HEK293 (cell line): ENCODE results near the gene EXOC3.

Experiments used
- CTCF ChIA-PET: fragments of 350-600 bp; formaldehyde crosslinking; extraction: SDS; loops from one replicate; lab custom pipeline; 2021; ENCODE audit warnings: antibody characterized with exemption; lab: Yijun Ruan, JAX
- POLR2A ChIA-PET: fragments of 300-600 bp; formaldehyde crosslinking; extraction: SDS; loops from one replicate; lab custom pipeline; 2020; ENCODE audit warnings: antibody characterized with exemption, inconsistent platforms; lab: Yijun Ruan, JAX
- H3K27ac ChIP-seq: fragments of 200-500 bp; sonication (Bioruptor generic); 2 replicates; pipeline ENCODE4 v1.5.1; 2014; ENCODE audit warnings: low read depth, low read length, control low read depth, inconsistent platforms; ENCODE audit errors: extremely low read depth
- H3K36me3 ChIP-seq, 2 experiments: fragments of 200-500 bp in 1 of 2; sonication (Bioruptor generic) in 1 of 2; 1 replicate in 1 of 2; 2 replicates in 1 of 2; pipeline ENCODE4 v1.5.1; 2014 to 2017; ENCODE audit warnings: inconsistent platforms in 2 of 2, low read length in 2 of 2; ENCODE audit not compliant: control insufficient read depth in 2 of 2, insufficient read depth in 1 of 2
- H3K4me1 ChIP-seq: fragments of 200-500 bp; sonication (Bioruptor generic); 2 replicates; pipeline ENCODE4 v1.5.1; 2014; ENCODE audit warnings: mild to moderate bottlenecking, low read length, inconsistent platforms; ENCODE audit not compliant: control insufficient read depth, insufficient read depth
- H3K4me3 ChIP-seq: 2 replicates; pipeline ENCODE4 v1.5.1; 2011; ENCODE audit warnings: low read depth, mild to moderate bottlenecking, control low read depth, low read length, moderate library complexity
- H3K9me3 ChIP-seq: fragments of 200-500 bp; sonication (Bioruptor generic); 2 replicates; pipeline ENCODE4 v1.5.1; 2014; ENCODE audit warnings: low read depth, low read length, inconsistent platforms; ENCODE audit not compliant: control insufficient read depth, insufficient read depth
- BCL11B ChIP-seq: fragments of 450-650 bp; formaldehyde crosslinking; IDR thresholded peaks from 2 replicates; pipeline ENCODE4 v1.5.1; 2016; ENCODE audit warnings: low read depth, missing biosample characterization, missing genetic modification characterization
- GLIS2 ChIP-seq: fragments of 450-650 bp; formaldehyde crosslinking; IDR thresholded peaks from 2 replicates; pipeline ENCODE4 v1.5.1; 2016; ENCODE audit warnings: missing biosample characterization, missing genetic modification characterization
- HIC1 ChIP-seq: fragments of 450-650 bp; formaldehyde crosslinking; IDR thresholded peaks from 2 replicates; pipeline ENCODE4 v1.5.1; 2016; ENCODE audit warnings: missing biosample characterization, missing genetic modification characterization
- KLF9 ChIP-seq: fragments of 450-650 bp; formaldehyde crosslinking; IDR thresholded peaks from 2 replicates; pipeline ENCODE4 v1.5.1; 2016; ENCODE audit warnings: missing biosample characterization, missing genetic modification characterization, low read depth
- MYNN ChIP-seq: fragments of 450-650 bp; formaldehyde crosslinking; IDR thresholded peaks from 2 replicates; pipeline ENCODE4 v1.5.1; 2016; ENCODE audit warnings: missing biosample characterization, missing genetic modification characterization, borderline replicate concordance
- OSR2 ChIP-seq: fragments of 450-650 bp; formaldehyde crosslinking; IDR thresholded peaks from 2 replicates; pipeline ENCODE4 v1.5.1; 2016; ENCODE audit warnings: missing biosample characterization, missing genetic modification characterization
- SETDB1 ChIP-seq: IDR thresholded peaks from one replicate; pipeline ENCODE4 v1.6.1; 2017; ENCODE audit warnings: mild to moderate bottlenecking, low read length, moderate library complexity, mixed read lengths; ENCODE audit not compliant: insufficient read length
- SP2 ChIP-seq: fragments of 450-650 bp; formaldehyde crosslinking; IDR thresholded peaks from 2 replicates; pipeline ENCODE4 v1.5.1; 2016; ENCODE audit warnings: missing biosample characterization, missing genetic modification characterization
- ZBTB49 ChIP-seq: fragments of 450-650 bp; formaldehyde crosslinking; IDR thresholded peaks from 2 replicates; pipeline ENCODE4 v1.5.1; 2016; ENCODE audit warnings: missing biosample characterization, missing genetic modification characterization, low read depth
- ZEB2 ChIP-seq: fragments of 450-650 bp; formaldehyde crosslinking; IDR thresholded peaks from 2 replicates; pipeline ENCODE4 v1.5.1; 2016; ENCODE audit warnings: missing biosample characterization, missing genetic modification characterization
- ZNF10 ChIP-seq: fragments of 450-650 bp; formaldehyde crosslinking; IDR thresholded peaks from 2 replicates; pipeline ENCODE4 v1.5.1; 2017; ENCODE audit warnings: missing biosample characterization, missing genetic modification characterization
- ZNF350 ChIP-seq: fragments of 450-650 bp; formaldehyde crosslinking; IDR thresholded peaks from 2 replicates; pipeline ENCODE4 v1.5.0; 2017; ENCODE audit warnings: missing biosample characterization, mild to moderate bottlenecking, missing genetic modification characterization
- ZNF362 ChIP-seq: fragments of 450-650 bp; formaldehyde crosslinking; IDR thresholded peaks from 2 replicates; pipeline ENCODE4 v1.5.1; 2016; ENCODE audit warnings: missing biosample characterization, missing genetic modification characterization
- ZNF510 ChIP-seq: fragments of 450-650 bp; formaldehyde crosslinking; IDR thresholded peaks from 2 replicates; pipeline ENCODE4 v1.5.1; 2018; ENCODE audit warnings: mild to moderate bottlenecking, missing genetic modification characterization, missing biosample characterization; ENCODE audit not compliant: insufficient replicate concordance
- ZNF544 ChIP-seq: fragments of 450-650 bp; formaldehyde crosslinking; IDR thresholded peaks from 2 replicates; pipeline ENCODE4 v1.5.0; 2017; ENCODE audit warnings: missing biosample characterization, missing genetic modification characterization
- ZNF658 ChIP-seq: fragments of 450-650 bp; formaldehyde crosslinking; IDR thresholded peaks from 2 replicates; pipeline ENCODE4; 2016; ENCODE audit warnings: missing biosample characterization, missing genetic modification characterization
- ZNF768 ChIP-seq: fragments of 450-650 bp; formaldehyde crosslinking; IDR thresholded peaks from 2 replicates; pipeline ENCODE4 v1.5.1; 2018; ENCODE audit warnings: missing biosample characterization, mild to moderate bottlenecking, missing genetic modification characterization
- TF ChIP-seq, protein P1 (sequence below): fragments of 450-650 bp; formaldehyde crosslinking; IDR thresholded peaks from 2 replicates; pipeline ENCODE4; 2016; ENCODE audit warnings: missing biosample characterization, missing genetic modification characterization
- TF ChIP-seq, protein P2 (sequence below): fragments of 450-650 bp; formaldehyde crosslinking; IDR thresholded peaks from 2 replicates; pipeline ENCODE4 v1.5.1; 2016; ENCODE audit warnings: missing biosample characterization, missing genetic modification characterization
- TF ChIP-seq, protein P3 (sequence below): fragments of 450-650 bp; formaldehyde crosslinking; IDR thresholded peaks from 2 replicates; pipeline ENCODE4 v1.5.1; 2017; ENCODE audit warnings: missing biosample characterization, missing genetic modification characterization
- TF ChIP-seq, protein P4 (sequence below): fragments of 450-650 bp; formaldehyde crosslinking; IDR thresholded peaks from 2 replicates; pipeline ENCODE4 v1.5.1; 2016; ENCODE audit warnings: missing biosample characterization, missing genetic modification characterization
- TF ChIP-seq, protein P5 (sequence below): fragments of 450-650 bp; formaldehyde crosslinking; IDR thresholded peaks from 2 replicates; pipeline ENCODE4 v1.5.1; 2016; ENCODE audit warnings: missing biosample characterization, missing genetic modification characterization

EXOC3 gene

GRCh38 chr5:435156-435790 lies 7.7 kb upstream of the EXOC3 start (continued):
- TF ChIP-seq ZBTB49 (tag by site-specific recombination), result no peak
- TF ChIP-seq ZEB2, result no peak
- TF ChIP-seq, protein P1, sequence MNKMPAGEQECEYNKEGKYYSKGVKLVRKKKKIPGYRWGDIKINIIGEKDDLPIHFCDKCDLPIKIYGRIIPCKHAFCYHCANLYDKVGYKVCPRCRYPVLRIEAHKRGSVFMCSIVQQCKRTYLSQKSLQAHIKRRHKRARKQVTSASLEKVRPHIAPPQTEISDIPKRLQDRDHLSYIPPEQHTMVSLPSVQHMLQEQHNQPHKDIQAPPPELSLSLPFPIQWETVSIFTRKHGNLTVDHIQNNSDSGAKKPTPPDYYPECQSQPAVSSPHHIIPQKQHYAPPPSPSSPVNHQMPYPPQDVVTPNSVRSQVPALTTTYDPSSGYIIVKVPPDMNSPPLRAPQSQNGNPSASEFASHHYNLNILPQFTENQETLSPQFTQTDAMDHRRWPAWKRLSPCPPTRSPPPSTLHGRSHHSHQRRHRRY (tag by site-specific recombination), result no peak

DNA sequence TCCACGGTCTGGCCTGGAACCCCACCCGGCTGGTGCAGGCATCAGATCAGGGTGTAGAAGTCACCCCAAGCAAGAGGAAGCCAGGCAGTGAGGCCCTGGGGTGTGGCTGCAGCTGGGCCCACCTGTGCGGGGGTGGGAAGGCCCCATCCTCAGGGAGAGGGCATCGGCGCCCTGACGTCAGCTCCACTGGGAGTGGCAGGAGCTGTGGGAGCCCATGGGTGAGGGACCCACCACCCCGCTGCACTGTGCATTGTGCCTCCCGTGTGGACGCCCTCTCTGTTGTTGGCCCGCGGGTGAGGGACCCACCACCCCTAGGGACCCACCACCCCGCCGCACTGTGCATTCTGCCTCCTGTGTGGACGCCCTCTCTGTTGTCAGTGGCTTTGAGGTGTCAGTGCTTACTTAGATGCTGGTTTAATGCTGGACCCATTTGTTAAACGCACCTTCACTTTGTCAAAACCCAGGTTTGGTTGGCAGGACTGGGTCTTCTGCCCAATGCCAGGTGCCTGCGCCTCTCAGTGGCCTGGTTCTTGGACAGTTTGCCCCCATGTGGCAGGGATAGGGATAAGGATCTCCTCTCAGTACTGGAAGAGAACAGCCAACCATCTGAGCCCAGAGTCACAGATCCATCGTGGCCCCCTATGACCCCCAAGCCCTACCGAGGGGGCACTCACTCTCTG lies 6.9 kb upstream of the EXOC3 start:
- ChIA-PET POLR2A (no interaction called here), CTCF (interaction anchor here (2.0 to 2.7 kb wide), 3 partner anchors 10 to 119 kb away, joined by 7 to 22 read pairs (median 15); no protein-coding TSS in a partner anchor)
- H3K4me1 ChIP-seq, result no peaks in the 10 kb centered on the region
- no peak overlapping the region for H3K4me3 ChIP-seq
- no peak overlapping the region for H3K27ac ChIP-seq
- H3K36me3 ChIP-seq, result peaks cover 0 to 20% of the 10 kb centered on the region in 2 experiments; a peak in 2 of 3 replicates
- no peaks in the 10 kb centered on the region for H3K9me3 ChIP-seq
- TF ChIP-seq BCL11B (tag by site-specific recombination) (no peak), ZNF544 (tag by site-specific recombination) (no peak), HIC1 (tag by site-specific recombination) (no peak), SETDB1 (no peak), ZNF768 (tag by site-specific recombination) (0 out of 2 replicates have a peak, but pooled peaks have one; percentile 12), ZNF10 (tag by site-specific recombination) (no peak), ZNF362 (tag by site-specific recombination) (no peak), OSR2 (no peak), ZNF510 (tag by site-specific recombination) (no peak), MYNN (tag by site-specific recombination) (no peak), SP2 (tag by site-specific recombination) (no peak), ZNF658 (tag by site-specific recombination) (no peak), ZNF350 (tag by site-specific recombination) (no peak), KLF9 (tag by site-specific recombination) (no peak), GLIS2 (tag by site-specific recombination) (peak; percentile 16; the same call in 1 of the 2 replicates)
- TF ChIP-seq, protein P2, sequence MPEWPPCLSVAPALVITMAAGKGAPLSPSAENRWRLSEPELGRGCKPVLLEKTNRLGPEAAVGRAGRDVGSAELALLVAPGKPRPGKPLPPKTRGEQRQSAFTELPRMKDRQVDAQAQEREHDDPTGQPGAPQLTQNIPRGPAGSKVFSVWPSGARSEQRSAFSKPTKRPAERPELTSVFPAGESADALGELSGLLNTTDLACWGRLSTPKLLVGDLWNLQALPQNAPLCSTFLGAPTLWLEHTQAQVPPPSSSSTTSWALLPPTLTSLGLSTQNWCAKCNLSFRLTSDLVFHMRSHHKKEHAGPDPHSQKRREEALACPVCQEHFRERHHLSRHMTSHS (tag by site-specific recombination), result no peak
- TF ChIP-seq, protein P3, sequence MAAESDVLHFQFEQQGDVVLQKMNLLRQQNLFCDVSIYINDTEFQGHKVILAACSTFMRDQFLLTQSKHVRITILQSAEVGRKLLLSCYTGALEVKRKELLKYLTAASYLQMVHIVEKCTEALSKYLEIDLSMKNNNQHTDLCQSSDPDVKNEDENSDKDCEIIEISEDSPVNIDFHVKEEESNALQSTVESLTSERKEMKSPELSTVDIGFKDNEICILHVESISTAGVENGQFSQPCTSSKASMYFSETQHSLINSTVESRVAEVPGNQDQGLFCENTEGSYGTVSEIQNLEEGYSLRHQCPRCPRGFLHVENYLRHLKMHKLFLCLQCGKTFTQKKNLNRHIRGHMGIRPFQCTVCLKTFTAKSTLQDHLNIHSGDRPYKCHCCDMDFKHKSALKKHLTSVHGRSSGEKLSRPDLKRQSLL, result no peak
- TF ChIP-seq, protein P4, sequence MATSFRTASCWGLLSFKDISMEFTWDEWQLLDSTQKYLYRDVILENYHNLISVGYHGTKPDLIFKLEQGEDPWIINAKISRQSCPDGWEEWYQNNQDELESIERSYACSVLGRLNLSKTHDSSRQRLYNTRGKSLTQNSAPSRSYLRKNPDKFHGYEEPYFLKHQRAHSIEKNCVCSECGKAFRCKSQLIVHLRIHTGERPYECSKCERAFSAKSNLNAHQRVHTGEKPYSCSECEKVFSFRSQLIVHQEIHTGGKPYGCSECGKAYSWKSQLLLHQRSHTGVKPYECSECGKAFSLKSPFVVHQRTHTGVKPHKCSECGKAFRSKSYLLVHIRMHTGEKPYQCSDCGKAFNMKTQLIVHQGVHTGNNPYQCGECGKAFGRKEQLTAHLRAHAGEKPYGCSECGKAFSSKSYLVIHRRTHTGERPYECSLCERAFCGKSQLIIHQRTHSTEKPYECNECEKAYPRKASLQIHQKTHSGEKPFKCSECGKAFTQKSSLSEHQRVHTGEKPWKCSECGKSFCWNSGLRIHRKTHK (tag by site-specific recombination), result no peak
- TF ChIP-seq, protein P5, sequence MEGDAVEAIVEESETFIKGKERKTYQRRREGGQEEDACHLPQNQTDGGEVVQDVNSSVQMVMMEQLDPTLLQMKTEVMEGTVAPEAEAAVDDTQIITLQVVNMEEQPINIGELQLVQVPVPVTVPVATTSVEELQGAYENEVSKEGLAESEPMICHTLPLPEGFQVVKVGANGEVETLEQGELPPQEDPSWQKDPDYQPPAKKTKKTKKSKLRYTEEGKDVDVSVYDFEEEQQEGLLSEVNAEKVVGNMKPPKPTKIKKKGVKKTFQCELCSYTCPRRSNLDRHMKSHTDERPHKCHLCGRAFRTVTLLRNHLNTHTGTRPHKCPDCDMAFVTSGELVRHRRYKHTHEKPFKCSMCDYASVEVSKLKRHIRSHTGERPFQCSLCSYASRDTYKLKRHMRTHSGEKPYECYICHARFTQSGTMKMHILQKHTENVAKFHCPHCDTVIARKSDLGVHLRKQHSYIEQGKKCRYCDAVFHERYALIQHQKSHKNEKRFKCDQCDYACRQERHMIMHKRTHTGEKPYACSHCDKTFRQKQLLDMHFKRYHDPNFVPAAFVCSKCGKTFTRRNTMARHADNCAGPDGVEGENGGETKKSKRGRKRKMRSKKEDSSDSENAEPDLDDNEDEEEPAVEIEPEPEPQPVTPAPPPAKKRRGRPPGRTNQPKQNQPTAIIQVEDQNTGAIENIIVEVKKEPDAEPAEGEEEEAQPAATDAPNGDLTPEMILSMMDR (tag by site-specific recombination), result peak; percentile 58
